Measurements from ENCODE around the gene PANX1. TPM values are rescaled to one million over a fixed set of nuclear protein-coding genes. Genes with fewer than 3 reads are reported as not detected.

The PANX1 gene
- total RNA-seq, 3 donors from 2014 or later (not counting 1 experiment from before 2014, with no cell fraction given), result 8.6 to 13.6 (median 13.4) TPM

DNA sequence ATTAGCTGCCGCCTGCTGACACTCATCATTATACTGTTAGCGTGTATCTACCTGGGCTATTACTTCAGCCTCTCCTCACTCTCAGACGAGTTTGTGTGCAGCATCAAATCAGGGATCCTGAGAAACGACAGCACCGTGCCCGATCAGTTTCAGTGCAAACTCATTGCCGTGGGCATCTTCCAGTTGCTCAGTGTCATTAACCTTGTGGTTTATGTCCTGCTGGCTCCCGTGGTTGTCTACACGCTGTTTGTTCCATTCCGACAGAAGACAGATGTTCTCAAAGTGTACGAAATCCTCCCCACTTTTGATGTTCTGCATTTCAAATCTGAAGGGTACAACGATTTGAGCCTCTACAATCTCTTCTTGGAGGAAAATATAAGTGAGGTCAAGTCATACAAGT lies 51.1 kb downstream of the PANX1 start:
- H3K36me3 ChIP-seq (ENCODE audit: control insufficient read depth, insufficient read depth, low read length), result peaks cover 32% of the 10 kb centered on the region

GRCh38 chr11:94181526-94181925 lies 52.9 kb downstream of the PANX1 start:
- Histone ChIP-seq H3K27me3 (ENCODE audit: control insufficient read depth, insufficient read depth, low read length) (no peaks in the 10 kb centered on the region), H3K4me1 (ENCODE audit: control insufficient read depth, insufficient read depth, low read length) (no peaks in the 10 kb centered on the region), H3K36me3 (ENCODE audit: control insufficient read depth, insufficient read depth, low read length) (peaks cover 32% of the 10 kb centered on the region), H3K27ac (ENCODE audit: low read length) (no peak overlapping the region), H3K4me3 (ENCODE audit: low read length) (no peak overlapping the region), H3K9me3 (ENCODE audit: control insufficient read depth, insufficient read depth, low read length) (no peaks in the 10 kb centered on the region)
- Mint-ChIP-seq H3K4me3 (no peak overlapping the region), H3K4me1 (peaks cover 8 to 13% of the 10 kb centered on the region in 2 donors), H3K36me3 (peaks cover 15% of the 10 kb centered on the region), H3K9me3 (no peaks in the 10 kb centered on the region), H3K27ac (no peak overlapping the region), H3K27me3 (ENCODE audit: low read depth in 2 of 2) (no peaks in the 10 kb centered on the region)
- ATAC-seq (no peak), DNase-seq (no peak)
- no peak for TF ChIP-seq CTCF (IDR thresholded peaks at IDR 0.05)
- 100% methylated on average over 5 of the region's 5 CpGs for WGBS (ENCODE audit: insufficient coverage)
- intact Hi-C loops (cut with micrococcal nuclease), result no loop called here

More for the DNA sequence above, 51.1 kb downstream of the PANX1 start:
- Histone ChIP-seq H3K27ac (ENCODE audit: low read length) (no peak overlapping the region), H3K4me3 (ENCODE audit: low read length) (no peak overlapping the region), H3K9me3 (ENCODE audit: control insufficient read depth, insufficient read depth, low read length) (no peaks in the 10 kb centered on the region), H3K4me1 (ENCODE audit: control insufficient read depth, insufficient read depth, low read length) (no peaks in the 10 kb centered on the region), H3K27me3 (ENCODE audit: control insufficient read depth, insufficient read depth, low read length) (no peaks in the 10 kb centered on the region)
- Mint-ChIP-seq H3K27me3 (ENCODE audit: low read depth in 2 of 2) (no peaks in the 10 kb centered on the region), H3K4me3 (no peak overlapping the region), H3K4me1 (peaks cover 8 to 16% of the 10 kb centered on the region in 2 donors), H3K9me3 (no peaks in the 10 kb centered on the region), H3K27ac (no peak overlapping the region), H3K36me3 (peaks cover 15% of the 10 kb centered on the region)
- no peak for TF ChIP-seq CTCF (IDR thresholded peaks at IDR 0.05)
- no peak for DNase-seq
- intact Hi-C loops (cut with micrococcal nuclease), result loop anchor here (10.0 kb wide), 1 partner anchor 325 kb away; no protein-coding TSS in a partner anchor
- ATAC-seq, result no peak
- whole genome bisulfite sequencing (ENCODE audit: insufficient coverage), result 98% methylated on average over 12 of the region's 12 CpGs

DNA sequence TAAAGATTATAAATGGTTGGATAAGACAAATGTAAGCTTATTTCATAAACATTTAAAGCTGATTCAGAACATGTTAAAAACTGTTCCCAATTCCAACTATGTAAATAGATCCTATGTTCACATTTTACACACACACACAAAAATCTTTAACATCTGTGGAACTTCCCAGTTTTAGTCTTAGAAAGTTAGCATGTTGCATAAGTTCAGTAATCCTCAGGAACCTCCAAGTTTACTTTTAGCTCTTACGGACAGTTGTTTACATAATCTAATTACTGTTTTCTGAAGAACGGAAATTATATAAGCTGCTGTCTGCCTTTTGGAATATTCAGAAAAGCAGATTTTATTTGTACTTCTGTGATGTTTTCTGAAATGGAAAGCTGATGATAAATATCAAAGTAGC lies 53.3 kb downstream of the PANX1 start:
- peaks cover 32% of the 10 kb centered on the region for H3K36me3 ChIP-seq (ENCODE audit: control insufficient read depth, insufficient read depth, low read length)
- no peak overlapping the region for H3K27ac Mint-ChIP-seq
- H3K4me1 Mint-ChIP-seq, result peaks cover 8 to 9% of the 10 kb centered on the region in 2 donors
- ATAC-seq (no peak), DNase-seq (no peak)
- no peaks in the 10 kb centered on the region for H3K4me1 ChIP-seq (ENCODE audit: control insufficient read depth, insufficient read depth, low read length)
- no peaks in the 10 kb centered on the region for H3K27me3 Mint-ChIP-seq (ENCODE audit: low read depth in 2 of 2)
- no peaks in the 10 kb centered on the region for H3K27me3 ChIP-seq (ENCODE audit: control insufficient read depth, insufficient read depth, low read length)
- H3K4me3 ChIP-seq (ENCODE audit: low read length), result no peak overlapping the region
- H3K36me3 Mint-ChIP-seq, result peaks cover 15% of the 10 kb centered on the region
- intact Hi-C loops (cut with micrococcal nuclease), result no loop called here
- H3K27ac ChIP-seq (ENCODE audit: low read length), result no peak overlapping the region
- no peak for TF ChIP-seq CTCF (IDR thresholded peaks at IDR 0.05)
- no peaks in the 10 kb centered on the region for H3K9me3 ChIP-seq (ENCODE audit: control insufficient read depth, insufficient read depth, low read length)
- H3K9me3 Mint-ChIP-seq, result no peaks in the 10 kb centered on the region
- no peak overlapping the region for H3K4me3 Mint-ChIP-seq
- 100% methylated on average over 2 of the region's 2 CpGs for WGBS (ENCODE audit: insufficient coverage)

DNA sequence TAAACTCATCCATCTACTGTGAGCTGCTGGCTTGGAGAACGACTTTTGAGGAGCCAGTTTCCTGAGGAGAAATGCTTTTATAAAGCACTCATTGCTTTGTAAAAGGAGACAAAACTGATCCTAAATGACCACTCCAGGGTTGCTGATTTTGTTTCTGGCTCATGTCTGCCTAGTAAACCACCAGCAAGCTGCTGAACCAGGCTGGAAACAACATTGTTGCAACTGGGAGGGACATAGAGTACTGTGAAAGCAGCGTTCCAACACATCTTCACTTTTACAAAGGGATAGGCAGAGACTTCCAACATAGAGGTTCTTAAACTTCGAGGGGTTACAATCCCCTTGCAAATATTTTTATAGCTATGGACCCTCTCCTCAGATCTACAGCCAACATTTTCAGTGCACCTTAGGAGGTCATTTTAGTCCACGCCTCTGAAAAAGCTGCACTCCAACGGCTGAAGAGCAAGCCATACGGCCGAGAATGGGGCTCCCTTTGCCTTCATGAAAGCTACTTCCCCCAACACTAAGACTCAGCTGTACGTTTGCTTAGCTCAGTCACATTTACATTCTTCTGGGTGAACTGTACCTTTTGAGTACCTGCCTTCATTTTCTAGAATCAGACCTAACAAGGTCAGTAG lies 54.7 kb downstream of the PANX1 start:
- WGBS (ENCODE audit: insufficient coverage), result 94% methylated on average over 8 of the region's 8 CpGs
- Mint-ChIP-seq H3K27ac (no peak overlapping the region), H3K36me3 (peaks cover 15% of the 10 kb centered on the region), H3K27me3 (ENCODE audit: low read depth in 2 of 2) (no peaks in the 10 kb centered on the region), H3K4me1 (peaks cover 7 to 8% of the 10 kb centered on the region in 2 donors), H3K4me3 (no peak overlapping the region), H3K9me3 (no peaks in the 10 kb centered on the region)
- no peak for TF ChIP-seq CTCF (IDR thresholded peaks at IDR 0.05)
- DNase-seq, result no peak
- Histone ChIP-seq H3K4me3 (ENCODE audit: low read length) (no peak overlapping the region), H3K36me3 (ENCODE audit: control insufficient read depth, insufficient read depth, low read length) (peaks cover 29% of the 10 kb centered on the region), H3K27me3 (ENCODE audit: control insufficient read depth, insufficient read depth, low read length) (no peaks in the 10 kb centered on the region), H3K9me3 (ENCODE audit: control insufficient read depth, insufficient read depth, low read length) (no peaks in the 10 kb centered on the region), H3K4me1 (ENCODE audit: control insufficient read depth, insufficient read depth, low read length) (no peaks in the 10 kb centered on the region), H3K27ac (ENCODE audit: low read length) (no peak overlapping the region)
- intact Hi-C loops (cut with micrococcal nuclease), result no loop called here
- no peak for ATAC-seq
